A673 (cell line): Measurements from ENCODE around the gene TCF12.

ENCODE experiments used
- CTCF ChIP-seq: fragments of 300-800, 200-600 bp; sonication (generic); conservative IDR thresholded peaks from 2 replicates; pipeline ENCODE4 v1.5.1; 2017; ENCODE audit warnings: low read depth, mild to moderate bottlenecking, antibody characterized with exemption, low read length, moderate library complexity, mixed read lengths
- EZH2 ChIP-seq: fragments of 200-600 bp; sonication (generic); IDR thresholded peaks from 2 replicates; pipeline ENCODE4 v1.6.1; 2017; ENCODE audit warnings: borderline replicate concordance, low read depth, mild to moderate bottlenecking, mixed read lengths, antibody characterized with exemption, low read length; ENCODE audit not compliant: poor library complexity, severe bottlenecking

- TF ChIP-seq CTCF (no peak), EZH2 (no peak)
These were observed 86.8 kb downstream of the TCF12 start for GRCh38 chr15:57005244-57005643.
